B cell (primary cell): Measurements from ENCODE around the gene IGFLR1. TPM values are rescaled to one million over a fixed set of nuclear protein-coding genes. Genes with fewer than 3 reads are reported as not detected.
A peak's percentile ranks its signal among the peaks of the same experiment; 100 is the strongest.

Experiments
- ATAC-seq: fragments of 200-7000 bp; cut with Tn5 transposase; one replicate; pipeline ENCODE4 v1.10.0; 2021; ENCODE audit warnings: low read depth, mild to moderate bottlenecking, moderate number of reproducible peaks, moderate library complexity
- CTCF ChIA-PET: fragments of 350-600 bp; sonication (Branson Sonifier 250); formaldehyde crosslinking; loops from one replicate; lab custom pipeline; 2021; ENCODE audit warnings: antibody characterized with exemption, inconsistent platforms; lab: Charles Lee
- POLR2A ChIA-PET: fragments of 350-600 bp; sonication (Branson Sonifier 250); formaldehyde crosslinking; loops from one replicate; lab custom pipeline; 2021; ENCODE audit warnings: antibody characterized with exemption; lab: Charles Lee
- DNase-seq: peaks from one replicate; pipeline ENCODE4 v3.0.0; 2013
- H2AFZ ChIP-seq: 2 replicates; pipeline ENCODE4 v1.6.1; 2012; ENCODE audit warnings: mild to moderate bottlenecking, low read depth, low read length; ENCODE audit not compliant: insufficient read depth, poor library complexity, severe bottlenecking
- H3K27ac ChIP-seq, 2 donors: 1 replicate in 1 of 2; 2 replicates in 1 of 2; pipeline ENCODE4 v1.5.1; 2012 to 2013; ENCODE audit warnings: low read length in 2 of 2, mild to moderate bottlenecking in 2 of 2, moderate library complexity in 1 of 2
- H3K27me3 ChIP-seq, 4 experiments: fragments of 200-600 bp in 1 of 4; sonication (generic) in 1 of 4; replicated peaks in 1 of 4; 1 replicate in 2 of 4; 2 replicates in 2 of 4; pipeline versions ENCODE4 v1.6.1 to v1.7.0; 2013 to 2016; ENCODE audit warnings: low read length in 3 of 4, mild to moderate bottlenecking in 2 of 4, mixed read lengths in 1 of 4, moderate library complexity in 1 of 4; ENCODE audit not compliant: insufficient read depth in 4 of 4, control insufficient read depth in 3 of 4; ENCODE audit errors: control extremely low read depth in 1 of 4
- H3K36me3 ChIP-seq, 2 experiments: replicated peaks in 1 of 2; 1 replicate in 1 of 2; 2 replicates in 1 of 2; pipeline versions ENCODE4 v1.6.1 to v1.7.1; 2013; ENCODE audit warnings: low read length in 1 of 2; ENCODE audit not compliant: insufficient read depth in 2 of 2, control insufficient read depth in 1 of 2; ENCODE audit errors: control extremely low read depth in 1 of 2, extremely low read depth in 1 of 2
- H3K4me1 ChIP-seq, 2 donors: fragments of 200-600 bp in 1 of 2; sonication (generic) in 1 of 2; 1 replicate in 1 of 2; 2 replicates in 1 of 2; pipeline versions ENCODE4 v1.5.1 to v1.6.1; 2013 to 2017; ENCODE audit warnings: low read length in 2 of 2; ENCODE audit not compliant: control insufficient read depth in 2 of 2, insufficient read depth in 2 of 2
- H3K4me2 ChIP-seq: replicated peaks from 2 replicates; pipeline ENCODE3; 2012; ENCODE audit warnings: mild to moderate bottlenecking, low read depth, low read length; ENCODE audit not compliant: poor library complexity, severe bottlenecking
- H3K4me3 ChIP-seq, 5 experiments: fragments of 200-600 bp in 1 of 5; sonication (generic) in 1 of 5; 1 replicate in 3 of 5; 2 replicates in 2 of 5; pipeline versions ENCODE4 v1.5.1 to v1.7.0; 2011 to 2016; ENCODE audit warnings: low read length in 4 of 5, mild to moderate bottlenecking in 4 of 5, low read depth in 2 of 5, control low read depth in 1 of 5, moderate library complexity in 1 of 5; ENCODE audit not compliant: insufficient read depth in 1 of 5; ENCODE audit errors: control extremely low read depth in 1 of 5, extremely low read depth in 1 of 5
- H3K79me2 ChIP-seq: fragments of 200-600 bp; sonication (generic); one replicate; pipeline ENCODE4 v1.6.0; 2016; ENCODE audit warnings: low read length; ENCODE audit not compliant: control insufficient read depth, insufficient read depth
- H3K9ac ChIP-seq: fragments of 200-600 bp; sonication (generic); 2 replicates; pipeline ENCODE4 v1.6.1; 2017; ENCODE audit warnings: mild to moderate bottlenecking, low read length, moderate library complexity
- H3K9me3 ChIP-seq, 3 donors: one replicate each; pipeline versions ENCODE4 v1.6.1 to v1.7.1; 2013; ENCODE audit warnings: low read length in 2 of 3; ENCODE audit not compliant: control insufficient read depth in 2 of 3, insufficient read depth in 1 of 3; ENCODE audit errors: control extremely low read depth in 1 of 3
- H4K20me1 ChIP-seq: 2 replicates; pipeline ENCODE4 v1.6.0; 2012; ENCODE audit warnings: mild to moderate bottlenecking, low read length; ENCODE audit not compliant: insufficient read depth, control insufficient read depth, poor library complexity, severe bottlenecking
- H3K27ac Mint-ChIP-seq: one replicate; pipeline ENCODE4 v1.8.0; 2021; ENCODE audit warnings: mixed read lengths
- H3K27me3 Mint-ChIP-seq: one replicate; pipeline ENCODE4 v1.8.0; 2021; ENCODE audit warnings: mixed read lengths
- H3K4me1 Mint-ChIP-seq: one replicate; pipeline ENCODE4 v1.8.0; 2021; ENCODE audit warnings: mixed read lengths
- H3K4me3 Mint-ChIP-seq: one replicate; pipeline ENCODE4 v1.8.0; 2021; ENCODE audit warnings: mixed read lengths
- H3K9me3 Mint-ChIP-seq: one replicate; pipeline ENCODE4 v1.8.0; 2022; ENCODE audit warnings: mixed read lengths; ENCODE audit not compliant: insufficient read depth
- CTCF ChIP-seq: fragments of 200-600 bp; IDR thresholded peaks from one replicate; pipeline ENCODE4 v1.8.0; 2022; ENCODE audit warnings: antibody characterized with exemption, mild to moderate bottlenecking
- EZH2 ChIP-seq: IDR thresholded peaks from 2 replicates; pipeline ENCODE4 v1.6.1; 2012; ENCODE audit warnings: borderline replicate concordance, low read depth, mild to moderate bottlenecking, moderate library complexity, low read length; ENCODE audit not compliant: insufficient read depth, poor library complexity, severe bottlenecking
- WGBS: methylation state at CpG from one replicate; pipeline ENCODE4 v1.1.5; 2013; ENCODE audit warnings: missing lambda C conversion rate; ENCODE audit not compliant: insufficient coverage; 5-methylcytosine and 5-hydroxymethylcytosine counted together
- intact Hi-C: fragments of 100-400 bp; cut with micrococcal nuclease; formaldehyde crosslinking; loops from one replicate; pipeline ENCODE4 v1.10.0; 2022
- polyA plus RNA-seq: library from polyadenylated mRNA; depleted of rRNA; stranded (reverse); fragments of >200 nt; gene quantifications from 2 replicates; pipeline ENCODE4 v1.2.3, GENCODE V29; 2012
- total RNA-seq, 2 donors: library from RNA; stranded (reverse); fragments of 120-200 nt in 1 of 2; gene quantifications; 1 replicate in 1 of 2; 2 replicates in 1 of 2; pipeline versions ENCODE4 v1.2.3 to v1.2.4, GENCODE V29; 2013 to 2022

The IGFLR1 gene
- total and polyA plus RNA-seq, 2 donors (not counting 1 experiment from before 2014, with no cell fraction given) = 130 to 245 TPM

- Histone ChIP-seq H3K79me2 (peaks cover 4% of the 10 kb centered on the region), H4K20me1 (no peaks in the 10 kb centered on the region), H3K4me3 (peak overlapping the region in 4 of 5 experiments; percentile 52 to 68 (median 60)), H3K27me3 (no peaks in the 10 kb centered on the region), H3K36me3 (peaks cover 0 to 2% of the 10 kb centered on the region in 2 experiments), H3K27ac (no peak overlapping the region), H3K4me2 (peak overlapping the region; percentile 90), H3K4me1 (peaks cover 10 to 16% of the 10 kb centered on the region in 2 donors), H2AFZ (peak overlapping the region; percentile 73), H3K9ac (peak overlapping the region; percentile 62), H3K9me3 (no peaks in the 10 kb centered on the region)
- no peak for ATAC-seq
- H3K27ac Mint-ChIP-seq = no peak overlapping the region
- H3K4me1 Mint-ChIP-seq = peaks cover 10% of the 10 kb centered on the region
- ChIA-PET CTCF (no interaction called here), POLR2A (interaction anchor here (0.6 kb wide), 1 partner anchor 566 kb away, joined by 4 read pairs; no protein-coding TSS in a partner anchor)
- intact Hi-C loops = no loop called here
- H3K9me3 Mint-ChIP-seq = no peaks in the 10 kb centered on the region
- no peak for DNase-seq
- H3K4me3 Mint-ChIP-seq = peak overlapping the region; percentile 76
- no peaks in the 10 kb centered on the region for H3K27me3 Mint-ChIP-seq
- 68% methylated on average over 12 of the region's 13 CpGs for WGBS
- no peak for TF ChIP-seq EZH2
- TF ChIP-seq CTCF = no peak
These were observed 34.0 kb upstream of the IGFLR1 start for GRCh38 chr19:35776102-35776788.
